HCT116 (cell line): ENCODE results near the gene MT2A. TPM values are rescaled to one million over a fixed set of nuclear protein-coding genes. Genes with fewer than 3 reads are reported as not detected.

Experiments used
- ATAC-seq: fragments of 200-7000 bp; cut with Tn5 transposase; 2 replicates; pipeline ENCODE4 v1.9.1; 2020; ENCODE audit warnings: mild to moderate bottlenecking, moderate library complexity
- BruUV-seq: library from RNA; stranded (reverse); fragments of 400-500 nt; replicated peaks from 2 replicates; lab custom pipeline; 2021; lab: Mats Ljungman, UMichigan
- CTCF ChIA-PET: fragments of 300-600 bp; sonication (Branson Sonifier 250); formaldehyde crosslinking; loops from one replicate; lab custom pipeline; 2021; ENCODE audit warnings: antibody characterized with exemption; lab: Charles Lee
- POLR2A ChIA-PET: fragments of 300-600, 350-600 bp; sonication (Branson Sonifier 250); formaldehyde crosslinking; loops from one replicate; lab custom pipeline; 2021; ENCODE audit warnings: antibody characterized with exemption; lab: Charles Lee
- RAD21 ChIA-PET, 2 experiments: fragments of 300-600 bp; sonication (Branson Sonifier 250); formaldehyde crosslinking; loops; one replicate each; lab custom pipeline; 2023; ENCODE audit warnings: low total read pairs in 2 of 2; ENCODE audit not compliant: uncharacterized antibody in 2 of 2, unreplicated experiment in 2 of 2, low non-redundant PET in 1 of 2; lab: Charles Lee
- DNase-seq: peaks from one replicate; pipeline ENCODE4 v3.0.0-alpha.2; 2010; ENCODE audit warnings: low read depth, low spot score
- H2AFZ ChIP-seq: fragments of 200-600 bp; shearing (Covaris generic), sonication (generic); 2 replicates; pipeline ENCODE4 v1.6.1; 2017; ENCODE audit warnings: low read depth, mixed run types, mixed read lengths, antibody characterized with exemption, low read length; ENCODE audit not compliant: poor library complexity, severe bottlenecking
- H3K27ac ChIP-seq: 2 replicates; pipeline ENCODE4 v1.5.1; 2012; ENCODE audit warnings: low read depth, low read length
- H3K27me3 ChIP-seq: fragments of 200-600 bp; sonication (generic); 2 replicates; pipeline ENCODE4 v1.6.1; 2016; ENCODE audit warnings: mixed run types, low read length, mixed read lengths; ENCODE audit not compliant: insufficient read depth
- H3K36me3 ChIP-seq, 2 experiments: fragments of 200-500 bp in 1 of 2; fragments of 200-600 bp in 1 of 2; sonication (Bioruptor generic) in 1 of 2; sonication (generic) in 1 of 2; 2 replicates each; pipeline versions ENCODE4 v1.5.1 to v1.6.1; 2014 to 2016; ENCODE audit warnings: low read length in 2 of 2, inconsistent platforms in 1 of 2, mixed read lengths in 1 of 2, mixed run types in 1 of 2; ENCODE audit not compliant: insufficient read depth in 2 of 2, control insufficient read depth in 1 of 2
- H3K4me1 ChIP-seq, 2 experiments: fragments of 200-600 bp in 1 of 2; sonication (generic) in 1 of 2; 2 replicates each; pipeline versions ENCODE4 v1.5.1 to v1.6.1; 2012 to 2017; ENCODE audit warnings: low read length in 2 of 2, inconsistent platforms in 1 of 2, mild to moderate bottlenecking in 1 of 2, mixed read lengths in 1 of 2, mixed run types in 1 of 2, moderate library complexity in 1 of 2; ENCODE audit not compliant: insufficient read depth in 2 of 2, control insufficient read depth in 1 of 2
- H3K4me2 ChIP-seq: fragments of 200-600 bp; sonication (generic); 2 replicates; pipeline ENCODE4 v1.6.1; 2017; ENCODE audit warnings: mixed run types, low read length, mixed read lengths
- H3K4me3 ChIP-seq, 2 experiments: fragments of 200-600 bp in 1 of 2; sonication (generic) in 1 of 2; replicated peaks in 1 of 2; 2 replicates each; pipeline ENCODE4 v1.5.1; 2011 to 2016; ENCODE audit warnings: low read length in 2 of 2, control low read depth in 1 of 2, low read depth in 1 of 2, mild to moderate bottlenecking in 1 of 2, mixed read lengths in 1 of 2, mixed run types in 1 of 2
- H3K79me2 ChIP-seq: fragments of 200-600 bp; sonication (generic); 2 replicates; pipeline ENCODE4 v1.6.1; 2017; ENCODE audit warnings: mild to moderate bottlenecking, mixed run types, low read length, moderate library complexity, mixed read lengths; ENCODE audit not compliant: insufficient read depth
- H3K9ac ChIP-seq: fragments of 200-600 bp; sonication (generic); 2 replicates; pipeline ENCODE4 v1.6.1; 2016; ENCODE audit warnings: low read length, mixed read lengths
- H3K9me2 ChIP-seq: fragments of 200-600 bp; sonication (generic), shearing (Covaris generic); 2 replicates; pipeline ENCODE4 v1.6.1; 2017; ENCODE audit warnings: mixed run types, mild to moderate bottlenecking, moderate library complexity; ENCODE audit not compliant: insufficient read depth
- H3K9me3 ChIP-seq, 2 experiments: fragments of 200-500 bp in 1 of 2; fragments of 200-600 bp in 1 of 2; sonication (Bioruptor generic) in 1 of 2; sonication (generic) in 1 of 2; 2 replicates each; pipeline ENCODE4 v1.6.1; 2014 to 2017; ENCODE audit warnings: low read length in 2 of 2, mixed read lengths in 2 of 2, inconsistent platforms in 1 of 2, low read depth in 1 of 2, mild to moderate bottlenecking in 1 of 2, mixed run types in 1 of 2, moderate library complexity in 1 of 2; ENCODE audit not compliant: control insufficient read depth in 1 of 2, insufficient read depth in 1 of 2
- H4K20me1 ChIP-seq: fragments of 200-600 bp; sonication (generic), shearing (Covaris generic); 2 replicates; pipeline ENCODE4 v1.6.1; 2017; ENCODE audit warnings: mixed run types, mild to moderate bottlenecking, moderate library complexity; ENCODE audit not compliant: insufficient read depth
- ATF3 ChIP-seq: IDR thresholded peaks from 2 replicates; pipeline ENCODE4 v1.6.1; 2012
- CBX3 ChIP-seq: IDR thresholded peaks from 2 replicates; pipeline ENCODE4 v1.6.1; 2012; ENCODE audit warnings: low read depth
- CEBPB ChIP-seq: IDR thresholded peaks from 2 replicates; pipeline ENCODE4 v1.6.1; 2012; ENCODE audit warnings: low read depth
- CTCF ChIP-seq, 3 experiments: fragments of 200-600 bp in 1 of 3; sonication (generic) in 1 of 3; IDR thresholded peaks in 2 of 3; conservative IDR thresholded peaks in 1 of 3; 2 replicates each; pipeline ENCODE4 v1.5.1; 2012 to 2017; ENCODE audit warnings: low read depth in 2 of 3, low read length in 2 of 3, antibody characterized with exemption in 1 of 3, borderline replicate concordance in 1 of 3, control low read depth in 1 of 3, mild to moderate bottlenecking in 1 of 3, mixed read lengths in 1 of 3, mixed run types in 1 of 3, moderate library complexity in 1 of 3; ENCODE audit not compliant: insufficient read depth in 1 of 3
- EGR1 ChIP-seq: IDR thresholded peaks from 2 replicates; pipeline ENCODE4 v1.6.1; 2012; ENCODE audit warnings: low read depth
- EZH2 ChIP-seq: fragments of 200-600 bp; sonication (generic); IDR thresholded peaks from 2 replicates; pipeline ENCODE4 v1.6.1; 2017; ENCODE audit warnings: antibody characterized with exemption, mixed run types
- EZH2phosphoT487 ChIP-seq: fragments of 200-600 bp; IDR thresholded peaks from 2 replicates; pipeline ENCODE4 v1.6.1; 2018; ENCODE audit warnings: antibody characterized with exemption, borderline replicate concordance
- FOSL1 ChIP-seq: IDR thresholded peaks from 2 replicates; pipeline ENCODE4 v1.6.1; 2012; ENCODE audit warnings: low read depth
- JUND ChIP-seq: IDR thresholded peaks from 2 replicates; pipeline ENCODE4 v1.6.1; 2012
- POLR2AphosphoS5 ChIP-seq: IDR thresholded peaks from 2 replicates; pipeline ENCODE4 v1.6.1; 2011; ENCODE audit warnings: mild to moderate bottlenecking, low read depth, low read length, moderate library complexity
- RAD21 ChIP-seq: IDR thresholded peaks from 2 replicates; pipeline ENCODE4 v1.6.1; 2012; ENCODE audit warnings: low read depth, mild to moderate bottlenecking
- SIN3A ChIP-seq: IDR thresholded peaks from 2 replicates; pipeline ENCODE4 v1.6.1; 2012; ENCODE audit warnings: low read depth
- SP1 ChIP-seq: IDR thresholded peaks from 2 replicates; pipeline ENCODE4 v1.6.1; 2012; ENCODE audit warnings: low read depth
- SRF ChIP-seq: IDR thresholded peaks from 2 replicates; pipeline ENCODE4 v1.6.1; 2012; ENCODE audit warnings: low read depth
- ZBTB33 ChIP-seq: IDR thresholded peaks from 2 replicates; pipeline ENCODE4 v1.6.1; 2011; ENCODE audit warnings: mild to moderate bottlenecking, low read length, moderate library complexity; ENCODE audit not compliant: insufficient replicate concordance; ENCODE audit errors: extremely low read depth
- ZFX ChIP-seq: fragments of 450-650 bp; IDR thresholded peaks from 2 replicates; pipeline ENCODE4 v1.6.1; 2017
- ZNF274 ChIP-seq: fragments of 200-500 bp; sonication (Bioruptor generic); IDR thresholded peaks from 2 replicates; pipeline ENCODE4 v1.6.1; 2014; ENCODE audit warnings: mild to moderate bottlenecking, low read depth, low read length, inconsistent platforms
- intact Hi-C: fragments of 100-400 bp; cut with micrococcal nuclease; formaldehyde crosslinking; loops from 2 replicates; pipeline ENCODE4 v1.10.0; 2022
- total RNA-seq: library from RNA; stranded (reverse); gene quantifications from one replicate; pipeline ENCODE4 v1.2.1, GENCODE V29; 2021; ENCODE audit not compliant: unreplicated experiment
- TF ChIP-seq, protein P1 (sequence below): IDR thresholded peaks from 2 replicates; pipeline ENCODE4 v1.6.1; 2012

The MT2A gene
- total RNA-seq, 1 experiment from 2014 or later = 710 TPM

- TF ChIP-seq ATF3 (no peak), ZBTB33 (no peak), SP1 (no peak)
Measured at GRCh38 chr16:56634715-56635440, 26.5 kb downstream of the MT2A start (continued).

DNA sequence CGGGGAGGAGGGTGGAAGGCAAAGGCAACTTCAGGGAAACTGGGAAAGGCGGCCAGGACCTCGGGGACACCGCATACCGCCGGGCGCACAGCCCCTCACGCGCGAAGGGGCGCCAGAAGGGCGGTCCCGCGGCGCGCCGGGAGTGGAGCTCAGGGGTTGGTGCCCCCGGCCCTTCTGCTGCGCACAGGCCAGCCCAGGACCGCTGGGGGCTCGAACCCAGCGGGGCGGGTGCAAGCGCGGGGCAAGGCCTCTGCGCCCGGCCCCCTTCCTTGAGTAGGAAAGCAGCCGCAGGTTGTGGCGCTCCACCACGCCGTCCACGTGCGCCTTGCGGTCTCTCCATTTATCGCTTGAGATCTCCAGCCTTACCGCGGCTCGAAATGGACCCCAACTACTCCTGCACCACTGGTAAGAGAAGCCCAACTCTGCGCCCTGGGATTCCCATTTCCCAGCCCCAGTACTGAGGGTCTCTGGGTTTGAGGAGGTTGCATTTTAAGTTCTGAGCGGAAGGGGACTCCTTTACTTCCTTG lies 27.1 kb downstream of the MT2A start:
- no peak overlapping the region for H3K4me3 ChIP-seq
- no peaks in the 10 kb centered on the region for H3K9me3 ChIP-seq
- H2AFZ ChIP-seq = no peak overlapping the region
- ChIA-PET RAD21 (no interaction called here), CTCF (no interaction called here), POLR2A (no interaction called here)
- DNase-seq (no peak), ATAC-seq (no peak)
- H3K4me2 ChIP-seq = no peak overlapping the region
- no peaks in the 10 kb centered on the region for H3K79me2 ChIP-seq
- H3K9me2 ChIP-seq = no peaks in the 10 kb centered on the region
- no peak overlapping the region for H3K9ac ChIP-seq
- H3K36me3 ChIP-seq = no peaks in the 10 kb centered on the region
- intact Hi-C loops = no loop called here
- no TSS peak for BruUV-seq
- H3K4me1 ChIP-seq = peaks cover 0 to 12% of the 10 kb centered on the region in 2 experiments; a peak in 2 of 4 replicates
- no peak overlapping the region for H3K27ac ChIP-seq
- no peaks in the 10 kb centered on the region for H4K20me1 ChIP-seq
- H3K27me3 ChIP-seq = no peaks in the 10 kb centered on the region
- TF ChIP-seq ZNF274 (no peak), ZFX (no peak), JUND (no peak), POLR2AphosphoS5 (no peak), SIN3A (no peak), CEBPB (no peak), CBX3 (no peak), RAD21 (no peak), EGR1 (no peak), FOSL1 (no peak), ATF3 (no peak), CTCF (IDR thresholded peaks at IDR 0.05 in 2 of 3, conservative IDR thresholded peaks at IDR 0.05 in 1 of 3; ENCODE audit: borderline replicate concordance in 1 of 3, insufficient read depth in 1 of 3, low read depth in 2 of 3, low read length in 2 of 3) (no peak), SRF (no peak), SP1 (no peak), EZH2phosphoT487 (no peak), EZH2 (no peak), ZBTB33 (no peak)
- TF ChIP-seq, protein P1, sequence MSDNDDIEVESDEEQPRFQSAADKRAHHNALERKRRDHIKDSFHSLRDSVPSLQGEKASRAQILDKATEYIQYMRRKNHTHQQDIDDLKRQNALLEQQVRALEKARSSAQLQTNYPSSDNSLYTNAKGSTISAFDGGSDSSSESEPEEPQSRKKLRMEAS = no peak
